IPS-NIHi7 (cell line): Measurements from ENCODE around the gene GNAI1.

ENCODE experiments used
- DNase-seq: peaks from one replicate; pipeline ENCODE4 v3.0.0; 2012; ENCODE audit warnings: mixed read lengths; ENCODE audit errors: extremely low spot score

GNAI1 gene

DNA sequence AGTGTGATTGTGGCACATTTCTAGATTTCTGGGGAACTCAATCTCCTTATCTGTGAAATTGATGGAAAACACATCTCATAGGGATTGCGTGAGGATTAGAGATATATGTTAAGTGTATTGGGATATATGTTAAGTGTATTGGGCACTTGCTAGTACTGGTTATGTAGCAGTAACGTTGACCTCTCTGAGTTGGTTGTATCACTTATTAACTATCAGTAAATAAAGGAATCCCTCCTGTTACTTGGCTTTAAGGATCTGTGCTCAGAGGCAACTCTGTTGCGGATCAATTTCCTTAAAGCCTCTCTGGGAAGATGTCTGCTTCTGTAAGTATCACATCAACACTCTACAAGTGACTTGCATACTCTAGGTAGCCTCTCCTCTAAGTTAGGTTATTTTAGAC is 25.2 kb downstream of the GNAI1 start:
- no peak for DNase-seq

DNA sequence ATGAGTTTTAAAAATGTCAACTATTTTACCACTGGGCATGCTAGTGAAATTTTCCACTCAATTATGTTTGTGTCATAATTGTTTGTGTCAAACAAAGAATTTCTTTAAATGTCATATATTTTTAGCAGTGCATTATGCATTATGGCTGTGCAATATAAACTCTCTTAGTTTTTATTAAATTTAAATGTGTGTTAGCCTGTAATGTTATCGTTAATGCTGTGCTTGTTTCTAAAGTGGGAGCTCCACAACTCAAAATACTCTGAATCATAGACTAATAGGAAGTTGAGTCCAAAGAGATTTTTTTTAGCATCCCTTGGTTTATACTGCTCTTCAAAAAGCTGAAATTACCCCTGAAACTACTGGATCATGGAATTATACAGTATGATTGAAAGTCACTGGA is 26.8 kb downstream of the GNAI1 start:
- DNase-seq, result no peak

DNA sequence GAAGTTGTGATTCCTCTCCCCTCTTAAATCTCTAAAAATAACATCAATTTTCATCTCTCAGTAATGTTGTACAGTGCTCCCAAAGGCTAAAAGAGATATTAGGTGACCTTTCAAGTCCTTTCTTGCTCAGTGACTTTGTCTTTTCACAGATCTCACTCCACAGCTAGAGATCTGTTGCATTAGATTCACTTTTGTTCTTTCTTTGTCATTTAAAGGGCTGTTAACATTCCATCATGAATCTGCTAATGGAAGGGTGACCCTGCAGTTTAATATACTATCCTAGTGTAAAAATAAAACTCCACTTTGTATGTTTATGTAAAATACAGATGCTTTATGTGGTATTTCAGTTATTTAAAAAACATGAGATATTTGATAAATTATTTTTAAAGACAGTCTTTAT is 30.5 kb downstream of the GNAI1 start:
- DNase-seq, result no peak

DNA sequence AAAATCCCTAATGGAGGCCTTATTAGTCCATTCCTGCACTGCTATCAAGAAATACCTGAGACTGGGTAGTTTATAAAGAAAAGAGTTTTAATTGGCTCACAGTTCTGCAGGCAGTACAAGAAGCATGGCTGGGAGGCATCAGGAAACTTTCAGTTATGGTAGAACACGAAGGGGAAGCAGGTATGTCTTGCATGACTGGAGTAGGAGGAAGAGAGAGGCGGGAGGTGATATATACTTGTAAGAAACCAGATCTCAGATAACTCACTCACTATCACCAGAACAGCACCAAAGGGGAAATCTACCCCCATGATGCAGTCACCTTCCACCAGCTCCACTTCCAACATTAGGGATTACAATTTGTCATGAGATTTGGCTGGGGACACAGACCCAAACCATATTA is 35.8 kb downstream of the GNAI1 start:
- no peak for DNase-seq

DNA sequence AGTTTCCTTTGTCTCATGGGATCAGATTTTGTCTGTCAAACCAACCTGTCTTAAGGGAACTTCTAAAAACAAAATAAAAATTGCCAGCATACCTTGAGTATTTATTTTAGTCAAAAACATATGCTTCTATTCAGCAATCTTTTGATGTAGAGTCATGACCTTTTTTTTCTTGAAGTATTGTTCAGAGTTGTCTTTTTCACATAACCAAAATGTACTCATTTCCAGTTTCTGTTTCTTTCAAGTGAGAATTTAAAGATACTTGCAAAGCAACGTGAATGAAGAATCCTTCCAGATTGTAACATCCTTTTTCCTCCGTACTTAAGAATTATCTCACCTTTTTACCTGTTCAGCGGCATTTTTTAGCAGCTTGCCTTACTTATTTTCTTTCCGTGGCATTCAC is 37.8 kb downstream of the GNAI1 start:
- no peak for DNase-seq

DNA sequence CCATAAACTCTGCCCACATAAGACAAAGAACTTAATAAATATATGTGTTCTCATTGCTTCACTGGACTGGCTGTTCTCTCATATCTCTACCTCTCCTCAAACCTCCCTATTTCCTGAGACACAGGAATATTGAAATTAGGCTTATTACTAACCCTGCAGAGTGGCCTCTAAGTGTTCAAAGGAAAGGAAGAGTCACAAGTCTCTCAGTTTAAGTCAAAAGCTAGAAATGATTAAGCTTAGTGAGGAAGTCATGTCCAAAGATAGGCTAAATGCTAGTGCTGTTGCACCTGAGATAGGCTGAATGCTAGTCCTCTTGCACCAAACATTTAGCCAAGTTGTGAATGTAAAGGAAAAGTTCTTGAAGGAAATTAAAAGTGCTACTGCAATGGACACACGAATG is 41.1 kb downstream of the GNAI1 start:
- DNase-seq, result no peak

DNA sequence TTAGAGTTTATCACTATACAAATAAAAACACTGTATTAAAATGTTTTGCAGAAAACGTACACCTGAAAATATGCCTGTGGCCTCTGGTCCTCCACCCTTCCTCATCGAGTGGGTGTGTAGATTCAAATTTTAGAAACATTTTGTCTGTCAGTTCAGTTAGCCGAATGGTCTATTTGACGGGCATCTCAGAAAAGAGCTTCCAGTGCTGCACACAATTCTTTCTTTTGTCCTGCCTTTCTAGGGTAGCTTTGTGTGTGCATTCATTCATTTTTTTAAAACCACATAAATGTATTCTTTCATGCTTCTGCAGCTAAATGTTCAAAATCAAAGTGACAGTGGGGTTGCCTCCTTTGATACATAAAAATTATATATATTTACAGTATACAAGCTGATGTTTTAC is 46.8 kb downstream of the GNAI1 start:
- no peak for DNase-seq

DNA sequence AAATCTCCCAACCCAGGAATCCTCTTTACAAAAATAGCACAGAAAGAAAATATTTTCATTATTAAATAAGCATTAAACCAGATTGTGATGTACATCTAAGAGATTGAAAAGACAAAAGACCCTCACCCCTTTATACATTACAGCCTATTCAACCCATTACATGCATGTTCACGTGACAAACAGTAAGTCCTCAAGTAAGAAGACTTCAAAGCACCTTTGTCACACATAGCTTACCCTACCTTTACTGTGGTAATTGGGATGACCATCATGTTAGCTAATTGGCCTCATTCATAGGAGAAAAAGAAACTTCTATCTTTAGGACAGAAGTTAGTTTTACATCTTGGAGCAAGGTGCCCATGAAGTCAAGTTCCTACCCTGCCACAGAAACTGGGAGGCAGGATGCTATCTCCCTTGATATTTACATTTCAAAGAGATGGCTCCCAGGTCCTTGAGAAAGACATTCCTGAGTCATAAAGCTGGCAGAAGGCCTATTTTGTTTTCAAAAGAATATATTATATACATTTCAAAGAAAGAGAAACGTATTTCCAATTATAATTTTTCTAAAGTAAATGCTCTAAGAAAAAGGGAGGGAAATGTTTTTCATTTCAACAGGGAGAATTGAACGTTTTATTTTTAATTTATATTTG is 48.1 kb downstream of the GNAI1 start:
- no peak for DNase-seq

DNA sequence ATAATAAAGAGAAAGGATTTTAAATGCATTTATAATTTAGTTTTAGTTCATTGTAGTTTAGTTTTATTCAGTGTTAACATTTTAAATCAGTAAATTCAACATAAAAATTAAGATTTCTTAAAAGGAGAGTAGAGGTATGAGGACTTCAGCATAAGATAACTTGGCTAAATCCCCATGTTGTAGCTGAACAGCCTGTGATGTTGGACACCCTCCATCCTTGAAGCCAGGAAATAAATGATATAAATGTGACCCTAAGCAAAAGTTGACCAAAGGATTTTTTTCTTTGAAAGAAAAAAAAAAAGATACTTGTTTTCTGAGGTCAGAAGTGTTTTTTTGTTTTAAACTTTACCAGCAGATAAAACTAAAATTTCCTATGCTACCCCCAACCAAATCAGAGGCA is 48.7 kb downstream of the GNAI1 start:
- DNase-seq, result no peak

DNA sequence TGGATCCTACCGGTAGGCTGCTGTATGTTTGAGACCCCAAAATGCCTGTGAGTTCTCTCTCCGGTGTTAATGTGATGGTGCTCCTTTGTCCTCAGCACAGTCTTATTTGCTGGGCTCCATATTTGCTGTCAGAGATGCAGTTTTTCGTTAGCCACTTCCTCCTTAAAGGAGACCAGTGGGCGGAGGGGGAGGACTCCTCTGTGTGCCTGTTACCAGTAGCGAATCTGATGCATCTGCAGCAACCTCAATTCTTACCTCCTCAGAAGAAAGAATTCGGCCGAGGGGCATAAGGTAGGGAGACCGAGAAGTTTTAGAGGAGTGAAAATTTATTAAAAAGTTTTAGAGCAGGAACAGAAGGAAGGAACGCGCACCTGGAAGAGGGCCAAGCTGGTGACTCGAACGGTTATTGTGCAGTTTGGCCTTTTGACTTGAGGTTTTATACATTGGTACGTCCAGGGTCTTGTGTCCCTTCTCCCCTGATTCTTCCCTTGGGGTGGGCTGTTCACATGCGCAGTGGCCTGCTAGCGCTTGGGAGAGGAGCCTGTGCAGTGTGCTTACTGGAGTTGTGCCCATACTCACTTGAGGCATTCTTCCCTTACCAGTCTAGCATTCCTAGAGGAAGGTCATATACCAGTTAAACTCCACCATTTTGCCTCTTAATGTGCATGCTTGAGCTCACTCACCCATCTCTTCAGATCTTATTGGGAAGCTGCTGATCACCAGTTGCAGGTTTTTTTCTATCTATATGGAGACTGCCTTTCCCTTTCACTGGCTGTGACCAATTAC is 49.5 kb downstream of the GNAI1 start:
- no peak for DNase-seq

DNA sequence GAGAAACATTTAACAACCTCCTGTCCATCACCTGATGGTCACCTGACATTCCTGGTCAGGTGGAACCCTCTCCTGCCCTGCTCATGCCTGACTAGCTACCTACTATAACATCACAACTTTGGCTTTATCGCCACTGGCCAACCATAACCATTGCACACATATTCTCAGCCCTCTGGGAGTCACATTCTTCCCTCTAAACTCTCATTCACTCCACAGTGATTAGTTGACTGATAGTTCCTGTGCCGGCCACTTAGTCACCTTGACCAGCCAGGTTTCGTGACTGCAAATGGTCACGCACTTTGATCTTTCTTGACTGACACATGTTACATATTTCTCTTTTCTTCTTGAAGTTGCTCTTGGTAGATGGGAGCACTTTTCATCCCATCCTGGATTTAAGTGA is 50.1 kb downstream of the GNAI1 start:
- DNase-seq, result no peak

DNA sequence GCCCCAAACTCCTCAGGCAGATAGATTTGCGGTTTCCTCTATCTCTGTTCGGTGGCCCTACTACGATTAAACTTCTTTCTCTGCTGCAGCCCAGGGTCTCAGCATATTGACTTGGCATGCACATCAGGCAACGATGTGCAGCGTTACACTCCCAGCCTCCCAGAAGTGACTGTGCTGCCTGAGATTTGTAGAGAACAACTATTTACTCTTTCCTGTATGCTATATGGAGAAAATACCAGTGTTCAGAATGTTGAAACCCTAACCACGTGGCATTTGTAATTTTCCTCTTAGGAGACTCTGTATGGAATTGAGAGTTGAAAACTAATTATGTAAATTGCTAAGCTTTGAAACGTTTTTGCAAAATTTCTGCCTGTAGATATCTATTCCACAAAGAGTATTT is 50.9 kb downstream of the GNAI1 start:
- no peak for DNase-seq

DNA sequence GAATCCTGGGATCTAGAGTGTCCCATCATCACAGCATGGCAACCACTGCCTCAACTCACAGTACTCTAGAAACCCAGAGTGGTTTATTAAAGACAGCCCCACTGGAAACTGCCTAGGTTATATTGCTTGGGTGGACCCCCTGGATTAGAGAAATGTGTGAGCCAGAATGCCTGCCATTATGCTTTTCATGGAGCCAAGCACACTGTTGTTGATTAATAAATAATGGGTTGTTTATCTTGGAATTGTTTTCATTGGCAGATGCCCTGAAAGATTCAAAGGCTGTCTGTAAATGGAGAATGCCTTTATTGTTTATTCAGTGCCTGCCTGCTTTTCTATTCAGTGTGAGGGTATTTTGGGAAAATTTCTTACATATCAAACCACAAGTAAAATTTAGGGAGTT is 52.1 kb downstream of the GNAI1 start:
- no peak for DNase-seq

DNA sequence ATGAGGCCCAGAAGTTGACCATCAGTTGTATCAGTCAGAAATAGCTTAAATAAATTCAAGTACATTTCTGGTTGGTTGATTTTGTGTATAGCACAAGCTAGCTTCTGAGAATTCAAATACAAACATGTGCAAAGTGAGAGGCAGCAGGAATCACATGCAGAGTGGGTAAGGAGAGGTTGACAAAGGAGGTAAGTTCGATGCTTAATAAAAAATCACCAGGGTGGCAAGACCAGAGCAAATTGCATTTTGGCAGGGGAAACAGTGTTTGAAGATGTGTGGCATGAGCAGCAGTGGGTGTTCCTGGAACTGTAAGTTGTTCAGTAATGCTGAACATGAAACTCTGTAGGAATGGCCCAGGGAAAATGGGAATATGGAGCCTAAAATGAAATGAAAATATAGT is 52.6 kb downstream of the GNAI1 start:
- no peak for DNase-seq

DNA sequence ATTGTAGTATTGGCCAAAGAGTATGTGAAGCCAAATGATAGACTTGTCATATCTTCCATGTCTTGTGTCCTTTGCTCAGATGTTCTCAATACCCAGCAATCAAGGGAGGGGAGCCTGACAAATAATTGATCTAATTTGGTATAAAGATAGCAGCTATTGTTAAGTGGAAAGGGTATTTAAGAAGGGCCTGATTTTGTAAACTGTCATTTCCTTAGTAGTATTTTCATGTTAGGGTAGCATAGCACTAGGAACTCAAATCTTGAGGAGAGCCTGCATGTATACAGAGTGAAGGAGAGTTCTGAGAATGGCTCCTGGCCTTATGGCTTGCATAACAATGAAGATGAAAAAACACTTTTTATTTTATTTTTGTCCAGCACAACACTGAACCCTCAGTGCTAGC is 53.1 kb downstream of the GNAI1 start:
- DNase-seq, result no peak

DNA sequence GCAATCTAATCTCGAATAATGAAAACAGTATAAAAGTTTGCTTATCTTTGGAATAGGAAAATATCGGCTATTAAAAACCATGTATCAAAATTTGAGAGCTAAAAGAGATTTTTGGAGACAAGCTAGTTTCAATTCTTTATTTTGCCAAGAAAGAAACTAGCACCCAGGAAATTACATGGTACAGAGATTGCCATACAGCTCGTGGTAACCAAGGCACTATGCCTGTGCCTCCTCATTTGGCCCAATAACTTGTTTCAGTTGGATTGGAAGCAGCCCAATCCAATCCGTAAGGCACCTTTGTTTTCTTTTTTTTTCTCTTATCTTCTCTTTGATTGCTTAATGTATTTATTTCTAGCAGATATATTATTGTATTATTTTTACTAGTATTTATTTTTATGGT is 55.0 kb downstream of the GNAI1 start:
- DNase-seq, result no peak

DNA sequence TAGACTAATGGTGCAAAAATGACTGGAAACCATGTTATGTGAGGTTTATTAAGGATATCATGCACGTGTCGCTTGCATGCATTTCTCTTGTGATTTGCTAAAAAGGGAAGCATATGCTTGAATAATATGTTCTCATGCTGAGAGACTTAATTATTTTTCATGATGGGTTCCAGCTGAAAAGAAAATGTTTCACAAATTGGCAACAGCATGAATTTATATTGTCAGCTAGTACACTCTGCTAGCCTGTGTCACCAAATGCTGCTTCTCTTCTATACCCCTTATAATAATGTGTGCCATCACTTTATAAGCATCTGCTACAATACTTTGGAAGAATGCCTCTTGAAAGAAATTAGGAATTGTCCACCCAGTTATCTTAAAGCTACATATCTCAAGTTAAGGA is 63.0 kb downstream of the GNAI1 start:
- no peak for DNase-seq

DNA sequence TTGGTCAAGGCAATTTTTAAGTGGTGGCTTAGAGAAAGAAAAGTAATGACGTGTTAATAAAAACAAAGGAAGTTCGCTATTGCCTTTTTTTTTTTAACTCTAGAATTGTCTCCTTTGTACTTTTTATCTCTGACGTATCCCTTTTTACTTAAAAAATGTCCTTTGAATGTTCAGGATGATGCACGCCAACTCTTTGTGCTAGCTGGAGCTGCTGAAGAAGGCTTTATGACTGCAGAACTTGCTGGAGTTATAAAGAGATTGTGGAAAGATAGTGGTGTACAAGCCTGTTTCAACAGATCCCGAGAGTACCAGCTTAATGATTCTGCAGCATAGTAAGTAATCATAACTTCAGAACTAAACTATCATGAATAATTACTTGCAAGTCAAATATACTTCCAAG is 64.4 kb downstream of the GNAI1 start:
- DNase-seq, result no peak

DNA sequence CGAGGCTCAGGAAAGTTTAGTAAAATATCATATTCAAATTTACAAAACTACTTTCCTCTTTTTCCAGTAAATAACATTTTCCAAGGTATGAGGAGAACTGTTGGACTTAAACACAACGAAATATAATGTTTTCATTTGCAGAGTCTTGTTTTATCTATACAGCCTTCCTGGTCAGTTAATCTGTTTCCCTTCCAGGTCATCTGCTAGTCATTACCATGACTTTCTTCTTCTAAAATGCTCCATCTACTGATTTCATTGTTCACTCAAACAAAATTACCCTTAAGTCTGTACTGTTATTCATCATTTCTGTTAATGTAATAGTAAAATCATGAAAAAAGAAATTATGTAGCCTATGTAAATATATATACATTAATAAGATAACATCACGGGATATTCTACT is 69.8 kb downstream of the GNAI1 start:
- DNase-seq, result no peak

DNA sequence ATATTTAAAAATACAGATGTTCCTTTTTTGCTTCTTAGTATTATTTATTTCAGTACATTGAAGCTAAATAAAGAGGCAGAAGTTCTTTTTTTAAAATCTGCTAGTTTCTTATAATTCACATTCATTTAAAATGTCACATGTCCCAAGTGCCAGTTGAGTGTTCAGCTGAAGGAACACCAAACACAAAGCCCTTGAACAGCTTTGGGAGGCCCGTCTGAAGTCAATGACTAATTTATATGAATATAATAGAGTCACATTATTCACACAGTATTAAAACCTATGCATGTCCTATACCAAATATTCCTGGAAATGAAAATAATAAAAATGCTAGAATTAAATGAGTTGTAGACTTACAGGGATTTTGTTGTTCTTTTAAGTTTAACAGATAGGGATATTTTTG is 70.3 kb downstream of the GNAI1 start:
- DNase-seq, result no peak

DNA sequence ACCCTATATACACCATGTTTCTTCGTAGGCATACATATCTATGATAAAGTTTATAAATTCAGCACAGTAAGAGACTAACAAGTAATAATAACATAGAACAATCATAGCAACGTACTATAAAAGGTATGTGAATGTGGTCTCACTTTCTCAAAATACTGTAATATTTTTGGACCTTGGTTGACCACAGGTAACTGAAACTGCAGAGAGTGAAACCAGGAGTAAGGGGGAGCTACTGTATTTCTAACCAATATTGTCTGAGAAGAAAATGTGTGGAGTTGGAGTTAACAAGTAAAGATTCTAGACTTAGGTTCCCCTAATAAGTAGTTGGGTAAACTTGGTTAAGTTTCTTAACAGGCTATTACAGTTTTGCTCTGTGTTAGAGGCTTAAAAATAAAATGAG is 72.1 kb downstream of the GNAI1 start:
- no peak for DNase-seq

DNA sequence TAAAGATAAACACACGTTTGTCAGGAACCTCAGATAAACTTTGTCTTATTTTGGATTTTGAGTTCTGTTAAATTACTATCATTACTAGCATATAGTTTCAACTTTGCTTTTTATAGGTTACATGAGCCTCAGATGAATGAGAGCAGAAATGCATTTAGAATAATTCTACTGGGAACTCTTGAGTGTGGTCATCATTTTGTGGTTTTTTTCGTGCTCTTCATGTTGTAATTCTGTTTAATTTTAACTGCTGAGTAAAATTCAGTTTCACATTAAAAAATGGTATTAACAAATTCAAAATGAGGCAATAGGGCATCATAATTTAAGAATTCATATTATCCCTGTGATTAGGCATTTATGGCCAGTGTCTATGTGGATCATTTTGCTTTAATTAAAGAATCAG is 72.9 kb downstream of the GNAI1 start:
- no peak for DNase-seq

DNA sequence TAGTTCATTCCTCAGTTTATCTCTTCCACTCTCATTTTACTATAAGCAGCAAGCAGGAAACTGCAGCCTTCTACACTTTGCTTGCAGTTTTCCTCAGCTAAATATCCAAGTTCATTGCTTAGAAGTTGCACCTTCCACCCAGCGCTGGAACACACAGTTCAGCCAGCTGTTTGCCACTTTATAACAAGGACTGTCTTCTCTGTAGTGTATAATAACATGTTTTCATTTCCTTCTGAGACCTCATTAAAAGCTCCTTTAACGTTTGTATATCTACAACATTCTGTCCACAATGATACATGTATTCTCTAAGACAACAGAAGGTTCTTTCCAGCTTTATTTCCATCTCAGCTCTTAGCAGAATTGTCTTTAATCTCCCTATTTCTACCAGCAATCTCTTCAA is 74.1 kb downstream of the GNAI1 start:
- no peak for DNase-seq

DNA sequence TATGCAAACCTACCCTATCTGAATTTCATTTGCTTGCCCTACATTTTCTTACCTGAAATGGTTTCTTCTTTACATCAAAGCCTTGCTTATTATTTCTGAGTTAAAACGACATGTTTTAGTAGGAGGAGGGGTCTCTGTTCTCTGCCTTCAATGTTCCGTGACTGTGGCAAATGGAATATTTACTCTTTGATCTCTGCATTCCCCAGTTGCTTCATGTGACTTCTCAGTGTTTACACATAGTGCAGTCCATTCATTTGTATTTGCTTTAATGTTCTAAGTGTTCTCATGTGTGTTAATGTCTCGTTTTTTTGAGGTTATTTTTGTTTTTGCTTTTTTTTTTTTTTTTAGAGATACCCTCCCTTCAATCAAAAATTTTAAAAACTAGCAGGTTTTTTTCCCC is 75.8 kb downstream of the GNAI1 start:
- no peak for DNase-seq
